HG03342 (cell line): ENCODE results near the gene COL27A1.

ENCODE experiments used
- ATAC-seq: cut with Tn5 transposase; IDR thresholded peaks from one replicate; pipeline ENCODE4 v1.9.1; 2021; ENCODE audit warnings: mild to moderate bottlenecking, moderate library complexity; ENCODE audit not compliant: unreplicated experiment

COL27A1 gene

GRCh38 chr9:114281473-114282103 lies 126.3 kb downstream of the COL27A1 start:
- no peak for ATAC-seq

- ATAC-seq = no peak
These were observed 126.8 kb downstream of the COL27A1 start for GRCh38 chr9:114282104-114282485.

- ATAC-seq = no peak
These were observed 127.2 kb downstream of the COL27A1 start for GRCh38 chr9:114282507-114282906.

- ATAC-seq = no peak
These were observed 127.6 kb downstream of the COL27A1 start for GRCh38 chr9:114282926-114283325.

- ATAC-seq = no peak
These were observed 128.3 kb downstream of the COL27A1 start for GRCh38 chr9:114283551-114284111.

- no peak for ATAC-seq
These were observed 129.2 kb downstream of the COL27A1 start for GRCh38 chr9:114284316-114285060.

GRCh38 chr9:114285166-114285867 lies 130.0 kb downstream of the COL27A1 start:
- no peak for ATAC-seq

GRCh38 chr9:114286146-114286679 lies 130.9 kb downstream of the COL27A1 start:
- ATAC-seq = no peak

GRCh38 chr9:114287001-114287762 lies 131.8 kb downstream of the COL27A1 start:
- no peak for ATAC-seq

- no peak for ATAC-seq
These were observed 132.4 kb downstream of the COL27A1 start for GRCh38 chr9:114287763-114288192.

- ATAC-seq = no peak
These were observed 133.1 kb downstream of the COL27A1 start for GRCh38 chr9:114288193-114289091.

- ATAC-seq = no peak
These were observed 133.8 kb downstream of the COL27A1 start for GRCh38 chr9:114289106-114289505.

- no peak for ATAC-seq
These were observed 134.5 kb downstream of the COL27A1 start for GRCh38 chr9:114289571-114290481.

GRCh38 chr9:114290561-114290986 lies 135.2 kb downstream of the COL27A1 start:
- ATAC-seq = no peak

- ATAC-seq = no peak
These were observed 135.7 kb downstream of the COL27A1 start for GRCh38 chr9:114291064-114291474.

- no peak for ATAC-seq
These were observed 136.7 kb downstream of the COL27A1 start for GRCh38 chr9:114291886-114292590.

- no peak for ATAC-seq
These were observed 139.3 kb downstream of the COL27A1 start for GRCh38 chr9:114294664-114295063.

GRCh38 chr9:114296338-114296737 lies 141.0 kb downstream of the COL27A1 start:
- ATAC-seq = no peak
